HG03457 (cell line): ENCODE data around the gene CORIN.

Source experiments
- ATAC-seq: cut with Tn5 transposase; IDR thresholded peaks from one replicate; pipeline ENCODE4 v1.9.1; 2021; ENCODE audit warnings: moderate number of reproducible peaks; ENCODE audit not compliant: unreplicated experiment

Gene CORIN

DNA sequence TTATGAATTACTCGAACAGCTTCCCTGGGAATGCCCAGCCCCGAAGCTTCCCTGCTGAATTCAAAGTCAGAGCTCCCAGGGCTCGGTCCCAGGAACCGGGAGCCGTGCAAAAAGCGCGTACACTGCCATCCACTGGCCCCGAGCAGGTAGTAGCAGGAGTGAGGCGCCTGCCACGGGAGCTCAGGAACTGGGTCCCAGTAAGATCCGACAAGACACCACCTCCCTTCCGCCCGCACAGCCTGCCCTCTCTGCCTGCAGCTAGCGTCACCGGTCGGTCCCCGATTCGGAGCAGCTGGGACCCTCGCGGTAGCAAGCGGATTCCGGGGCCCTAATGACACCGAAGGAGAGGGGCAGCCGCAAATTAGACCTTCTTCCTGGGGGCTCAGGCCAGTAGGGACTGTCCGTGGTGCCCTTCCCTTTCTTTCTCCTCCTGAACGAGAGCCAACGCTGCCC, 1.2 kb downstream of the CORIN start:
- peak; percentile 75 for ATAC-seq

GRCh38 chr4:47835494-47835893, 2.4 kb downstream of the CORIN start:
- ATAC-seq: no peak

GRCh38 chr4:47831026-47831679, 6.7 kb downstream of the CORIN start:
- ATAC-seq: no peak

- ATAC-seq: no peak
These were observed 7.4 kb downstream of the CORIN start for GRCh38 chr4:47830265-47831025.

DNA sequence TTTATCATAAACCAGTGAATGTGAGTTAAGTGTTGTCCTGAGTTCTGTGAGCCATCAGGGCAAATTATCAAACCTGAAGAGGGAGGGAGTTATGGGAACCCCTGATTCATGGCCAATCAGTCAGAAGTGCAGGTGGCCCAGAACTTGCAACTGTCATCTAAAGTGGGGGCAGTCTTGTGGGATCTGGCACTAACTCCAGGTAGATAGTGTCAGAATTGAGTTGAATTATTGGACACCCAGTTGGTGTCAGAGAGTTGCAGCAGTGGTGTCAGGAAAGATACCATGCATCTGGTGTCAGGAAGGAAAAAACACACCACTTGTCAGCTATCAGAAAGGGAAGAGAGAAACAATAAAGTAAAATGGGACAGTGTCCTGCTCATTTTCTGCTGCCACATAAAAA, 8.4 kb downstream of the CORIN start:
- no peak for ATAC-seq

DNA sequence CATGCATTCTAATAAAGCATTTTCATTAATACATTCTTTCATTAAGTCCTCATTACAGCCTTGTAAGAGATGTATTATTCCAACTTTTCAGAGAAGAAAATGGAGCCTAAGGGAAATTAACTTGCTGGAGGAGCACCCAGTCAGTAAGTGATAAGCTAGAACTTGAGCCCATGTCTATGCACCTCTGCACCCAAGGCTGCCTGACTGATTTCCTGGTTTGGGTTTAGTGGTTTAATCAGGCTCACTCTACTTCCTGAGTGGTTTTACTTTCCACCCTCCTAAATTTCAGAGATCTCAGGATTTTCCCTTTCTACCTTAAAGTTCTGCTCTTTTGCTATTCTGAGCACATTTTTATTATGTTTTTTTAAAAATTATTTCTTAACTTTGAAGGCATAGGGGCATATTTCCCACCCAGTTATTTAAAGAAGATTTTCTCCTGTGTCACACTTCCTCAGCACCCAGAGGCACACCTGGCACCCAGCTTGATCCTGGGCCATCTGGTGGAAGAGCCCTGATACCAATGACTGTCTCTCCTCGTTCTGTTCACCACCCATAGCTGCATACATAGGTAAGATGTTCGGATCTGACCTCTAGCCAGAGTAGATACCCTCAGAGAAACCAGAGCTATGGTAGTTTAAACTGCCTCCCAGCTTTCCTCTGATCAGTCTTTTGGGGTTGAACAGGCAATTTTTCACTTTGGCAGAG, 10.4 kb downstream of the CORIN start:
- no peak for ATAC-seq

DNA sequence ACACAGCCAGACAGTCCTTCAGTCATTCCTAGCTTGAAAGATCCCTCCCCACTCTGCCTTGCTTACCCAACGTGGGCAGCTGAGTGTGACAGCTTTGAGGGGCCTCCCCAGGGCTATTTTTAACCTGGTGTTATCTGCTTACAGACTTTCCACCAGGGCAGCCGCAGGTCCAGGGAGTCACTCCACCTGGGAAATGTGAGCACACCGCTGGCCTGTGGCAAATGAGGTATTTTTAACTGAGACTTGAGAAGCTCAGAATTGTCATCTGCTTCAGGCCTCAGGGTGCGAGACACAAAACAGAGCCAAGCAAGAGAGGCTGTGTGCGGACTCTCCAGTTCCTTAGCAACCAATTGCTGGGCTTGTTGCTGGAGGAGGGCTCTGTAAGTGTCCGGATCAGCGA, 13.0 kb downstream of the CORIN start:
- ATAC-seq: no peak

GRCh38 chr4:47819178-47819577, 18.7 kb downstream of the CORIN start:
- ATAC-seq: no peak

GRCh38 chr4:47817275-47817674, 20.6 kb downstream of the CORIN start:
- no peak for ATAC-seq

DNA sequence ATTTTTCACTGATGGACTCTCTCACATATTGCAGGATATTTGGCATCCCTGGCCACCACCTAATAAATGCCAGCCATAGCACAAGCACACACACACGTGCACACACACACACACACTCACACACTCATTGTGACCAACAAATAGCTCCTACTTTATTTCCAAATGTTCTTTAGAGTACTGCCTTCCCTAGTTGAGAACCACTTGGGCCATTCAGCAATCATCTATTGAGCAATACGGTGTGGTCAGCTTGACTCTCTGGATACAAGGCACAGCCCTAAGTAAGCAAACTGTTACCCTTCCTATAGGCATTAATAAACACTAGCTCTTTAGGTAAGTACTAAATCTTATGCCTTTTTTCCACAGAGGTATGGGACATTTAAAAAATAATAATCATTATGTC, 21.1 kb downstream of the CORIN start:
- ATAC-seq: no peak

- ATAC-seq: no peak
These were observed 23.1 kb downstream of the CORIN start for GRCh38 chr4:47814618-47815295.

DNA sequence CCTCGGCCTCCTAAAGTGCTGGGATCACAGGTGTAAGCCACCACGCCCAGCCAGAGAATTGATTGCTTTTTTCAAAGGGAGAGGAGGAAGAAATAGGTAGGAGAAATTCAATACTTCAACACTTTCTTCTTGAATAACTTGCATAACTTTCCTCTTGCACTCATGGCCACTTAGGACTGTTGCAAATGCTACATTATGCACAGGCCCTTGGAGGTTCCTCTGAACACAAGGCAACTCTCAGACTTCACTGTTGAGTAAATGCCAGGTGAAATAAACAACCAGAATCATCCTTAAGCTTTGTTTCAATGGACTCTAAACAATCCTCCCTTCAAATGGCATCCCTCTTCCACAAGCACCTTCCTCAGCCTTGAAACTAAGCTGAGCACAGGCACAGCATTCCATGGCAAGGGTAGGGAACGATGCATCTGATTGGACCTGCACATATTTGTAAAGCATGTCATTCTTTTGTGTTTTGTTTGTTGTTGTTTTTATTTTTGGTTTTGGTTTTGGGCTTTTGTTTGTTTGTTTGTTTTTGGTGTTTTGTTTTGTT, 28.1 kb downstream of the CORIN start:
- ATAC-seq: no peak

GRCh38 chr4:47804598-47804997, 33.3 kb downstream of the CORIN start:
- no peak for ATAC-seq

DNA sequence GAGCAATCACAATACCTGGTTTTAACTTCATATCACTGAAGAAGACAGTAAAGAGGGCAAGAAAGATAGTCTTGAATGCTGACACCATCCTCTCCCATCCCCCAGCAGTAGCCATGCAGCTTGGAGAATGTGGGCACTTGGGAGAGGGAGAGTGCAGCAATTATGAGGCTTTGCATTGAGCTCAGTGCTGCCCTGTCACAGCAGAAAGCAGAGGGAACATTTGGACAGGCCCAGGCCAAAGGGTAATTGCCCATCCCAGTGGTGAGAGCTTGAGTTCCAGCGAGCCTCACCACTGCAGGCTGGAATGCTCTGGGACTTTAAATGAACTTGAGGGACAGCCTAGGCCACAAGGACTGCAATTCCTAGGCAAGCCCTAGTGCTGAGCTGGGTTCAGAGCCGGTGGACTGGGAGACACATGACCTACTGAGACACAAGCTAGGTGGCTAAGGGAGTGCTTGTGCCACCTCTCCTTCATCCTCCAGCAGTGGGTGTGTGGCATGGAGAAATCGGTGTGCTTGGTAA, 36.3 kb downstream of the CORIN start:
- no peak for ATAC-seq

DNA sequence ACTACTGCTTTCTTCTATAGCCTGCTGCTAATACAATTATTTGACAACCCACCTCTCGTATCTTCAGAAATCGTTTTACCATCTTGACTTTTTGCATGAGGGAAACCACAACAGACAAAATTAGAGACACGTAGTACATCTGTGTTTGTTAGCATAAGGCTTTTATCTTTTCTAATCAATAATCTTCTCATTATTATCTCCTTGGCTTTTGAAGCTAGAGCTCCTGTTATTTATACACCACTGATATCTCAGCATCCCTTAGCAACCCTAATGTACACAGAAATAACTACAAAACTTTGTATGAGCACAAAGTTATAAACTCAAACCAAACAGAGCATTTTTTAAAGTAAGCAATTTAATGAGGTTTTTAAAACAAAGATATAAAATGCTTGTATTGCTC, 39.7 kb downstream of the CORIN start:
- ATAC-seq: no peak

DNA sequence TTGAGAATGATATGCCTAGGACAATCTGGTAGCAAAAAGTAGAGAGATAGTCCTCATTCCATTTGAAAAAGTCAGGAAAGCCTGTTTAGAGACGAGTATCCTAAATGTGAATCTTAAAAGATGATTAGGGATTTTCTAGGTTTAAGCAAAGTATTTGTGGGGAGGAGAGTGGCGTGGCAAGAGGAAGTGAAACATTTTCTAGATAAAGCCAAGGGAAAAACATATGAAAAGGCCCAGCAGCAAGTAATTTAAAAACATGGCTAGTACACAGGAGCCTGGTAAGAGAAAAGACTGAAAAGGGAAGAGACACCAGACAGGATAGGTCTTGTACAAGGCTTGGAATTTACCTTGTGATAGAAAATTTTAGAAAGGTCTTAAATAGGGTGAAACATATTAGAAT, 45.9 kb downstream of the CORIN start:
- no peak for ATAC-seq

GRCh38 chr4:47790105-47790504, 47.8 kb downstream of the CORIN start:
- no peak for ATAC-seq

DNA sequence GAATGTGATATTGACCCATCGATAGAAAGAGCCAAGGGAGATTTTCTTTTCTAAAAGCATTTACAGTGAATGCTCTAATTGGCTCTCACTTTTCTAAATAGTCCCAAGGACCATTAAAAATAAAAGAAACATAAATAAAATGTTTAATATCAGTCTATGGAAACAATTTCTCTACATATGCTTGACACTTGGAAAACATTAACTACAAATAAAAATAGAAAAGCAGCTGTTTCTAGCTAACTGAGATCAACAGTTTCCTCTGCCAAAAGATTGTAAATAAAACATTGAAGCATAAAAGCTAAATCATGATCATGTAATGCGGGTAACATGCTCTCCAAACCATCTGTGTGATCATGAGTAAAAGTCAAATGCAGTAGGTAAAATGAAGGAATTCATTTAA, 49.7 kb downstream of the CORIN start:
- ATAC-seq: no peak

GRCh38 chr4:47786958-47787370, 50.9 kb downstream of the CORIN start:
- ATAC-seq: peak; percentile 83

GRCh38 chr4:47785153-47785552, 52.7 kb downstream of the CORIN start:
- ATAC-seq: no peak

- ATAC-seq: no peak
These were observed 53.6 kb downstream of the CORIN start for GRCh38 chr4:47784222-47784621.
